NB4 (cell line): Measurements from ENCODE around the gene LLPH.

Experiments
- POLR2A ChIP-seq: IDR thresholded peaks from 2 replicates; pipeline ENCODE4 v1.6.1; 2011; ENCODE audit warnings: mild to moderate bottlenecking; ENCODE audit not compliant: insufficient read length; ENCODE audit errors: extremely low read depth
- TF ChIP-seq, protein P1 (sequence below): IDR thresholded peaks from one replicate; pipeline ENCODE4 v1.5.1; 2012; ENCODE audit warnings: low read depth, low read length

DNA sequence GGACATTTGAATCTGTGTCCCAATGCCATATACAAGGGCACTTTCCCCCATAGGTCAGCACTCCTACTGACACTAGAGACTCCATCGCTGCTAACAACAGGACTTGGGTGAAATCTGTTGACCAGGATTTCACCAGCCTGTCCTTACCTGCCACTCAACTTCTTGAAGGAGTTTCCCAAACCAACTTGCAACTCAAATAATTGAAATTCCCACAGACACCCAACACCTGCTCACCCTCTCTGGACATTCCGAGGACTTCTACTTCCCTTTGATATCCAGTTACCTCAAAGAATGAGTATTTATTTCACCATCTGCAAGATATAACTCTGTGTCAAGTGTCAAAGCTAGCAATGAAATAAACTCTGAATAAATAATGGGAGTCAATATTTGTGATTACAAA, 44.6 kb downstream of the LLPH start:
- TF ChIP-seq, protein P1, sequence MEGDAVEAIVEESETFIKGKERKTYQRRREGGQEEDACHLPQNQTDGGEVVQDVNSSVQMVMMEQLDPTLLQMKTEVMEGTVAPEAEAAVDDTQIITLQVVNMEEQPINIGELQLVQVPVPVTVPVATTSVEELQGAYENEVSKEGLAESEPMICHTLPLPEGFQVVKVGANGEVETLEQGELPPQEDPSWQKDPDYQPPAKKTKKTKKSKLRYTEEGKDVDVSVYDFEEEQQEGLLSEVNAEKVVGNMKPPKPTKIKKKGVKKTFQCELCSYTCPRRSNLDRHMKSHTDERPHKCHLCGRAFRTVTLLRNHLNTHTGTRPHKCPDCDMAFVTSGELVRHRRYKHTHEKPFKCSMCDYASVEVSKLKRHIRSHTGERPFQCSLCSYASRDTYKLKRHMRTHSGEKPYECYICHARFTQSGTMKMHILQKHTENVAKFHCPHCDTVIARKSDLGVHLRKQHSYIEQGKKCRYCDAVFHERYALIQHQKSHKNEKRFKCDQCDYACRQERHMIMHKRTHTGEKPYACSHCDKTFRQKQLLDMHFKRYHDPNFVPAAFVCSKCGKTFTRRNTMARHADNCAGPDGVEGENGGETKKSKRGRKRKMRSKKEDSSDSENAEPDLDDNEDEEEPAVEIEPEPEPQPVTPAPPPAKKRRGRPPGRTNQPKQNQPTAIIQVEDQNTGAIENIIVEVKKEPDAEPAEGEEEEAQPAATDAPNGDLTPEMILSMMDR, result no peak
- TF ChIP-seq POLR2A, result no peak
